HCT116 (cell line): ENCODE measurements around the gene CRHR1. TPM values are rescaled to one million over a fixed set of nuclear protein-coding genes. Genes with fewer than 3 reads are reported as not detected.

Source experiments
- ATAC-seq: fragments of 200-7000 bp; cut with Tn5 transposase; 2 replicates; pipeline ENCODE4 v1.9.1; 2020; ENCODE audit warnings: mild to moderate bottlenecking, moderate library complexity
- BruUV-seq: library from RNA; stranded (reverse); fragments of 400-500 nt; replicated peaks from 2 replicates; lab custom pipeline; 2021; lab: Mats Ljungman, UMichigan
- CTCF ChIA-PET: fragments of 300-600 bp; sonication (Branson Sonifier 250); formaldehyde crosslinking; loops from one replicate; lab custom pipeline; 2021; ENCODE audit warnings: antibody characterized with exemption; lab: Charles Lee
- POLR2A ChIA-PET: fragments of 300-600, 350-600 bp; sonication (Branson Sonifier 250); formaldehyde crosslinking; loops from one replicate; lab custom pipeline; 2021; ENCODE audit warnings: antibody characterized with exemption; lab: Charles Lee
- RAD21 ChIA-PET, 2 experiments: fragments of 300-600 bp; sonication (Branson Sonifier 250); formaldehyde crosslinking; loops; one replicate each; lab custom pipeline; 2023; ENCODE audit warnings: low total read pairs in 2 of 2; ENCODE audit not compliant: uncharacterized antibody in 2 of 2, unreplicated experiment in 2 of 2, low non-redundant PET in 1 of 2; lab: Charles Lee
- DNase-seq: peaks from one replicate; pipeline ENCODE4 v3.0.0-alpha.2; 2010; ENCODE audit warnings: low read depth, low spot score
- H2AFZ ChIP-seq: fragments of 200-600 bp; shearing (Covaris generic), sonication (generic); 2 replicates; pipeline ENCODE4 v1.6.1; 2017; ENCODE audit warnings: low read depth, mixed run types, mixed read lengths, antibody characterized with exemption, low read length; ENCODE audit not compliant: poor library complexity, severe bottlenecking
- H3K27ac ChIP-seq: 2 replicates; pipeline ENCODE4 v1.5.1; 2012; ENCODE audit warnings: low read depth, low read length
- H3K27me3 ChIP-seq: fragments of 200-600 bp; sonication (generic); 2 replicates; pipeline ENCODE4 v1.6.1; 2016; ENCODE audit warnings: mixed run types, low read length, mixed read lengths; ENCODE audit not compliant: insufficient read depth
- H3K36me3 ChIP-seq, 2 experiments: fragments of 200-500 bp in 1 of 2; fragments of 200-600 bp in 1 of 2; sonication (Bioruptor generic) in 1 of 2; sonication (generic) in 1 of 2; 2 replicates each; pipeline versions ENCODE4 v1.5.1 to v1.6.1; 2014 to 2016; ENCODE audit warnings: low read length in 2 of 2, inconsistent platforms in 1 of 2, mixed read lengths in 1 of 2, mixed run types in 1 of 2; ENCODE audit not compliant: insufficient read depth in 2 of 2, control insufficient read depth in 1 of 2
- H3K4me1 ChIP-seq, 2 experiments: fragments of 200-600 bp in 1 of 2; sonication (generic) in 1 of 2; 2 replicates each; pipeline versions ENCODE4 v1.5.1 to v1.6.1; 2012 to 2017; ENCODE audit warnings: low read length in 2 of 2, inconsistent platforms in 1 of 2, mild to moderate bottlenecking in 1 of 2, mixed read lengths in 1 of 2, mixed run types in 1 of 2, moderate library complexity in 1 of 2; ENCODE audit not compliant: insufficient read depth in 2 of 2, control insufficient read depth in 1 of 2
- H3K4me2 ChIP-seq: fragments of 200-600 bp; sonication (generic); 2 replicates; pipeline ENCODE4 v1.6.1; 2017; ENCODE audit warnings: mixed run types, low read length, mixed read lengths
- H3K4me3 ChIP-seq, 2 experiments: fragments of 200-600 bp in 1 of 2; sonication (generic) in 1 of 2; replicated peaks in 1 of 2; 2 replicates each; pipeline ENCODE4 v1.5.1; 2011 to 2016; ENCODE audit warnings: low read length in 2 of 2, control low read depth in 1 of 2, low read depth in 1 of 2, mild to moderate bottlenecking in 1 of 2, mixed read lengths in 1 of 2, mixed run types in 1 of 2
- H3K79me2 ChIP-seq: fragments of 200-600 bp; sonication (generic); 2 replicates; pipeline ENCODE4 v1.6.1; 2017; ENCODE audit warnings: mild to moderate bottlenecking, mixed run types, low read length, moderate library complexity, mixed read lengths; ENCODE audit not compliant: insufficient read depth
- H3K9ac ChIP-seq: fragments of 200-600 bp; sonication (generic); 2 replicates; pipeline ENCODE4 v1.6.1; 2016; ENCODE audit warnings: low read length, mixed read lengths
- H3K9me2 ChIP-seq: fragments of 200-600 bp; sonication (generic), shearing (Covaris generic); 2 replicates; pipeline ENCODE4 v1.6.1; 2017; ENCODE audit warnings: mixed run types, mild to moderate bottlenecking, moderate library complexity; ENCODE audit not compliant: insufficient read depth
- H3K9me3 ChIP-seq, 2 experiments: fragments of 200-500 bp in 1 of 2; fragments of 200-600 bp in 1 of 2; sonication (Bioruptor generic) in 1 of 2; sonication (generic) in 1 of 2; 2 replicates each; pipeline ENCODE4 v1.6.1; 2014 to 2017; ENCODE audit warnings: low read length in 2 of 2, mixed read lengths in 2 of 2, inconsistent platforms in 1 of 2, low read depth in 1 of 2, mild to moderate bottlenecking in 1 of 2, mixed run types in 1 of 2, moderate library complexity in 1 of 2; ENCODE audit not compliant: control insufficient read depth in 1 of 2, insufficient read depth in 1 of 2
- H4K20me1 ChIP-seq: fragments of 200-600 bp; sonication (generic), shearing (Covaris generic); 2 replicates; pipeline ENCODE4 v1.6.1; 2017; ENCODE audit warnings: mixed run types, mild to moderate bottlenecking, moderate library complexity; ENCODE audit not compliant: insufficient read depth
- EZH2 ChIP-seq: fragments of 200-600 bp; sonication (generic); IDR thresholded peaks from 2 replicates; pipeline ENCODE4 v1.6.1; 2017; ENCODE audit warnings: antibody characterized with exemption, mixed run types
- EZH2phosphoT487 ChIP-seq: fragments of 200-600 bp; IDR thresholded peaks from 2 replicates; pipeline ENCODE4 v1.6.1; 2018; ENCODE audit warnings: antibody characterized with exemption, borderline replicate concordance
- FOSL1 ChIP-seq: IDR thresholded peaks from 2 replicates; pipeline ENCODE4 v1.6.1; 2012; ENCODE audit warnings: low read depth
- JUND ChIP-seq: IDR thresholded peaks from 2 replicates; pipeline ENCODE4 v1.6.1; 2012
- POLR2A ChIP-seq: IDR thresholded peaks from 2 replicates; pipeline ENCODE4 v1.7.0; 2011; ENCODE audit warnings: borderline replicate concordance; ENCODE audit not compliant: insufficient read depth, insufficient read length; ENCODE audit errors: extremely low read depth
- POLR2AphosphoS5 ChIP-seq: IDR thresholded peaks from 2 replicates; pipeline ENCODE4 v1.6.1; 2011; ENCODE audit warnings: mild to moderate bottlenecking, low read depth, low read length, moderate library complexity
- RAD21 ChIP-seq: IDR thresholded peaks from 2 replicates; pipeline ENCODE4 v1.6.1; 2012; ENCODE audit warnings: low read depth, mild to moderate bottlenecking
- SIN3A ChIP-seq: IDR thresholded peaks from 2 replicates; pipeline ENCODE4 v1.6.1; 2012; ENCODE audit warnings: low read depth
- TCF7L2 ChIP-seq: IDR thresholded peaks from 2 replicates; pipeline ENCODE4 v1.7.0; 2011; ENCODE audit warnings: borderline replicate concordance, inconsistent platforms; ENCODE audit not compliant: insufficient read depth, insufficient read length; ENCODE audit errors: extremely low read depth
- YY1 ChIP-seq: IDR thresholded peaks from 2 replicates; pipeline ENCODE4 v1.6.1; 2011; ENCODE audit warnings: low read length, low read depth, moderate library complexity, mild to moderate bottlenecking; ENCODE audit not compliant: insufficient replicate concordance; ENCODE audit errors: extremely low read depth
- ZFX ChIP-seq: fragments of 450-650 bp; IDR thresholded peaks from 2 replicates; pipeline ENCODE4 v1.6.1; 2017
- intact Hi-C: fragments of 100-400 bp; cut with micrococcal nuclease; formaldehyde crosslinking; loops from 2 replicates; pipeline ENCODE4 v1.10.0; 2022
- total RNA-seq: library from RNA; stranded (reverse); gene quantifications from one replicate; pipeline ENCODE4 v1.2.1, GENCODE V29; 2021; ENCODE audit not compliant: unreplicated experiment
- TF ChIP-seq, protein P1 (sequence below): IDR thresholded peaks from 2 replicates; pipeline ENCODE4 v1.6.1; 2012
- TF ChIP-seq, protein P2 (sequence below), 3 experiments: fragments of 200-600 bp in 1 of 3; sonication (generic) in 1 of 3; IDR thresholded peaks in 2 of 3; conservative IDR thresholded peaks in 1 of 3; 2 replicates each; pipeline ENCODE4 v1.5.1; 2012 to 2017; ENCODE audit warnings: low read depth in 2 of 3, low read length in 2 of 3, antibody characterized with exemption in 1 of 3, borderline replicate concordance in 1 of 3, control low read depth in 1 of 3, mild to moderate bottlenecking in 1 of 3, mixed read lengths in 1 of 3, mixed run types in 1 of 3, moderate library complexity in 1 of 3; ENCODE audit not compliant: insufficient read depth in 1 of 3
- TF ChIP-seq, protein P3 (sequence below): IDR thresholded peaks from 2 replicates; pipeline ENCODE4 v1.6.1; 2012

Gene CRHR1
- total RNA-seq, 1 experiment from 2014 or later, result 0.12 TPM

DNA sequence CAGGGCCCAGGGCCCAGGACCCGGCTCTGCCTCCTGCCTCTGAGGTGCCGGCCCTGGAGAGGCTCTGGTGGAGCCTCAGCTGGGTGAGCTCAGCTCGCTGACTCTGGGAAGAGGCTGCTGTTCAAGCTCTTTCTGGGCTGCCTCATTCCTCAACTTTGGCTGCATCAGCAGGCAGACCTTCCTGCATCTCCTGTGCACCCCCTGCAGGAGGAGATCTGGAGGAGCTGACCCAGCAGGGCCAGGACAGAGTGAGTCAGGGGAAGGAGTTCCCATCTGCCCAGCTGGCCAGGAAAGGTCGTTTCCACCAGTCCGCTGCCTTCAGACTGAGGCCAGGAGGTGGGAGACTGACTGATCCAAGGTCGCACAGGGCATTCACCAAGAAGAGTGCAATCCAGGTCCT is 10.7 kb downstream of the CRHR1 start:
- no peaks in the 10 kb centered on the region for H3K9me2 ChIP-seq
- H3K4me3 ChIP-seq, result no peak overlapping the region
- H3K27ac ChIP-seq, result no peak overlapping the region
- CTCF ChIA-PET, result interaction anchor here (0.6 to 1.7 kb wide), 7 partner anchors 16 to 155 kb away, joined by 3 to 9 read pairs (median 4); no protein-coding TSS in a partner anchor
- no peaks in the 10 kb centered on the region for H3K79me2 ChIP-seq
- no peaks in the 10 kb centered on the region for H3K9me3 ChIP-seq
- ATAC-seq (peak; percentile 67), DNase-seq (no peak)
- POLR2A ChIA-PET, result no interaction called here
- intact Hi-C loops, result no loop called here
- RAD21 ChIA-PET, result interaction anchor here (0.6 to 1.0 kb wide), 3 partner anchors 73 to 80 kb away, joined by 3 to 4 read pairs (median 3); no protein-coding TSS in a partner anchor
- BruUV-seq, result no TSS peak
- no peaks in the 10 kb centered on the region for H3K36me3 ChIP-seq
- H3K4me1 ChIP-seq, result peaks cover 25 to 27% of the 10 kb centered on the region in 2 experiments
- H3K9ac ChIP-seq, result no peak overlapping the region
- no peak overlapping the region for H2AFZ ChIP-seq
- H3K4me2 ChIP-seq, result no peak overlapping the region
- TF ChIP-seq EZH2, result no peak
- TF ChIP-seq, protein P1, sequence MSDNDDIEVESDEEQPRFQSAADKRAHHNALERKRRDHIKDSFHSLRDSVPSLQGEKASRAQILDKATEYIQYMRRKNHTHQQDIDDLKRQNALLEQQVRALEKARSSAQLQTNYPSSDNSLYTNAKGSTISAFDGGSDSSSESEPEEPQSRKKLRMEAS, result no peak
- no peak for TF ChIP-seq TCF7L2
- TF ChIP-seq, protein P2, sequence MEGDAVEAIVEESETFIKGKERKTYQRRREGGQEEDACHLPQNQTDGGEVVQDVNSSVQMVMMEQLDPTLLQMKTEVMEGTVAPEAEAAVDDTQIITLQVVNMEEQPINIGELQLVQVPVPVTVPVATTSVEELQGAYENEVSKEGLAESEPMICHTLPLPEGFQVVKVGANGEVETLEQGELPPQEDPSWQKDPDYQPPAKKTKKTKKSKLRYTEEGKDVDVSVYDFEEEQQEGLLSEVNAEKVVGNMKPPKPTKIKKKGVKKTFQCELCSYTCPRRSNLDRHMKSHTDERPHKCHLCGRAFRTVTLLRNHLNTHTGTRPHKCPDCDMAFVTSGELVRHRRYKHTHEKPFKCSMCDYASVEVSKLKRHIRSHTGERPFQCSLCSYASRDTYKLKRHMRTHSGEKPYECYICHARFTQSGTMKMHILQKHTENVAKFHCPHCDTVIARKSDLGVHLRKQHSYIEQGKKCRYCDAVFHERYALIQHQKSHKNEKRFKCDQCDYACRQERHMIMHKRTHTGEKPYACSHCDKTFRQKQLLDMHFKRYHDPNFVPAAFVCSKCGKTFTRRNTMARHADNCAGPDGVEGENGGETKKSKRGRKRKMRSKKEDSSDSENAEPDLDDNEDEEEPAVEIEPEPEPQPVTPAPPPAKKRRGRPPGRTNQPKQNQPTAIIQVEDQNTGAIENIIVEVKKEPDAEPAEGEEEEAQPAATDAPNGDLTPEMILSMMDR (IDR thresholded peaks at IDR 0.05 in 2 of 3, conservative IDR thresholded peaks at IDR 0.05 in 1 of 3; ENCODE audit: borderline replicate concordance in 1 of 3, insufficient read depth in 1 of 3, low read depth in 2 of 3, low read length in 2 of 3), result peak; percentile 24 to 50 (median 30); a peak in 4 of 6 replicates
- peaks cover 3% of the 10 kb centered on the region; the same call in 1 of the 2 replicates for H3K27me3 ChIP-seq
- H4K20me1 ChIP-seq, result no peaks in the 10 kb centered on the region

DNA sequence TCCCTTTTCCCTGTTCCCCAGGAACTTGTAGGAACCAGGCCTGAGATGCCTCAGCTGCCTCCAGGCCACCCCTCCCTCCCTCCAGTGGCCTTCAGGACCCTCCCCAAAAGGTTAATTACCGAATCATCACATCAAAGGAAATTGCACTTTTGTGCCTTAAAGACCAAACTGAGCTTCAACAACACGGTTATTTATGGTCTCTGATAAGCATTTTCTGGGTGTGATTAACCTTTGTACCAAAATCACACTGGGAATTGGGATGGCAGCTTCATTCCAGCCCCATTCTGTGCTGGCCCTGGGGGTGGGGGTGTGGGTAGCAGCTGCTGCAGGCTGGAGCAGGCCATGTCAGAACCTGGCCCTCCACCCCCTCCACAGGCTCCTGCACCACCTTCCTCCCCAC is 16.7 kb downstream of the CRHR1 start:
- CTCF ChIA-PET, result no interaction called here
- RAD21 ChIA-PET, result no interaction called here
- ATAC-seq (no peak), DNase-seq (no peak)
- Histone ChIP-seq H3K27me3 (peaks cover 19% of the 10 kb centered on the region; the same call in 1 of the 2 replicates), H3K4me3 (no peak overlapping the region), H3K79me2 (no peaks in the 10 kb centered on the region), H3K9me3 (no peaks in the 10 kb centered on the region), H3K4me1 (no peaks in the 10 kb centered on the region), H4K20me1 (no peaks in the 10 kb centered on the region), H3K27ac (no peak overlapping the region), H3K9ac (no peak overlapping the region), H3K36me3 (no peaks in the 10 kb centered on the region), H3K4me2 (no peak overlapping the region), H3K9me2 (no peaks in the 10 kb centered on the region), H2AFZ (no peak overlapping the region)
- POLR2A ChIA-PET, result no interaction called here
- intact Hi-C loops, result no loop called here
- BruUV-seq, result no TSS peak
- TF ChIP-seq POLR2A (no peak), EZH2phosphoT487 (no peak), POLR2AphosphoS5 (no peak), FOSL1 (no peak), SIN3A (no peak), RAD21 (no peak), YY1 (no peak), ZFX (no peak), JUND (no peak)
- TF ChIP-seq, protein P3, sequence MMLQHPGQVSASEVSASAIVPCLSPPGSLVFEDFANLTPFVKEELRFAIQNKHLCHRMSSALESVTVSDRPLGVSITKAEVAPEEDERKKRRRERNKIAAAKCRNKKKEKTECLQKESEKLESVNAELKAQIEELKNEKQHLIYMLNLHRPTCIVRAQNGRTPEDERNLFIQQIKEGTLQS, result no peak
